ENCODE measurements around the gene SH3TC1.

SH3TC1 gene

GRCh38 chr4:8277356-8278008, 78.4 kb downstream of the SH3TC1 start:
- DNase-seq (ENCODE audit: low read depth) = no peak

GRCh38 chr4:8278009-8278395, 78.9 kb downstream of the SH3TC1 start:
- no peak for DNase-seq (ENCODE audit: low read depth)

- no peak for DNase-seq (ENCODE audit: low read depth)
Measured at GRCh38 chr4:8278421-8279287, 79.6 kb downstream of the SH3TC1 start.

GRCh38 chr4:8279321-8280157, 80.4 kb downstream of the SH3TC1 start:
- no peak for DNase-seq (ENCODE audit: low read depth)

GRCh38 chr4:8280158-8280875, 81.2 kb downstream of the SH3TC1 start:
- DNase-seq (ENCODE audit: low read depth) = no peak

- no peak for DNase-seq (ENCODE audit: low read depth)
Measured at GRCh38 chr4:8280876-8281440, 81.9 kb downstream of the SH3TC1 start.

- DNase-seq (ENCODE audit: low read depth) = no peak
Measured at GRCh38 chr4:8281519-8282133, 82.5 kb downstream of the SH3TC1 start.

- DNase-seq (ENCODE audit: low read depth) = no peak
Measured at GRCh38 chr4:8282134-8282641, 83.1 kb downstream of the SH3TC1 start.

GRCh38 chr4:8282742-8283141, 83.7 kb downstream of the SH3TC1 start:
- no peak for DNase-seq (ENCODE audit: low read depth)

- DNase-seq (ENCODE audit: low read depth) = no peak
Measured at GRCh38 chr4:8283161-8283560, 84.1 kb downstream of the SH3TC1 start.

GRCh38 chr4:8283631-8284121, 84.6 kb downstream of the SH3TC1 start:
- no peak for DNase-seq (ENCODE audit: low read depth)

- DNase-seq (ENCODE audit: low read depth) = no peak
Measured at GRCh38 chr4:8284391-8284790, 85.3 kb downstream of the SH3TC1 start.

- no peak for DNase-seq (ENCODE audit: low read depth)
Measured at GRCh38 chr4:8285143-8285975, 86.3 kb downstream of the SH3TC1 start.

GRCh38 chr4:8285976-8286718, 87.1 kb downstream of the SH3TC1 start:
- DNase-seq (ENCODE audit: low read depth) = no peak

GRCh38 chr4:8286719-8287342, 87.7 kb downstream of the SH3TC1 start:
- no peak for DNase-seq (ENCODE audit: low read depth)

GRCh38 chr4:8287343-8288280, 88.5 kb downstream of the SH3TC1 start:
- DNase-seq (ENCODE audit: low read depth) = no peak

GRCh38 chr4:8289151-8289750, 90.2 kb downstream of the SH3TC1 start:
- no peak for DNase-seq (ENCODE audit: low read depth)
